ENCODE data around the gene FAM171A2.
"Not testable (repeated sequence)": the region's sequence is repeated elsewhere in the genome, so short reads cannot be mapped to it uniquely, and the experiment has no call there.

The FAM171A2 gene

GRCh38 chr17:44344939-44345453 lies 18.7 kb downstream of the FAM171A2 start, which contains the start of gene GRN:
GRN (plus strand) TSS chr17:44345302; CDS start chr17:44349165, 3,863 bp downstream.
- DNase-seq = peak; percentile 97

GRCh38 chr17:44343510-44344209 lies 20.0 kb downstream of the FAM171A2 start:
- no peak for DNase-seq

- DNase-seq = not testable (repeated sequence)
Observed at GRCh38 chr17:44340553-44340952, 23.1 kb downstream of the FAM171A2 start.

- no peak for DNase-seq
Observed at GRCh38 chr17:44338702-44339101, 25.0 kb downstream of the FAM171A2 start.

GRCh38 chr17:44335968-44336367 lies 27.7 kb downstream of the FAM171A2 start:
- no peak for DNase-seq

GRCh38 chr17:44335564-44335963 lies 28.1 kb downstream of the FAM171A2 start:
- DNase-seq = no peak

- DNase-seq = no peak
Observed at GRCh38 chr17:44334727-44335126, 28.9 kb downstream of the FAM171A2 start.

- DNase-seq = no peak
Observed at GRCh38 chr17:44334315-44334714, 29.3 kb downstream of the FAM171A2 start.

GRCh38 chr17:44333371-44333770 lies 30.3 kb downstream of the FAM171A2 start:
- no peak for DNase-seq

GRCh38 chr17:44331249-44331760 lies 32.3 kb downstream of the FAM171A2 start:
- DNase-seq = peak; percentile 81

- not testable (repeated sequence) for DNase-seq
Observed at GRCh38 chr17:44330263-44330662, 33.4 kb downstream of the FAM171A2 start.

GRCh38 chr17:44329516-44329915 lies 34.1 kb downstream of the FAM171A2 start:
- not testable (repeated sequence) for DNase-seq

GRCh38 chr17:44327715-44328449 lies 35.8 kb downstream of the FAM171A2 start:
- no peak for DNase-seq

GRCh38 chr17:44326861-44327444 lies 36.7 kb downstream of the FAM171A2 start:
- peak; percentile 96 for DNase-seq

GRCh38 chr17:44324571-44325275 lies 38.9 kb downstream of the FAM171A2 start, which contains the start of gene SLC25A39:
SLC25A39 (minus strand) TSS chr17:44324823; CDS start chr17:44323562, 1,261 bp downstream.
- peak; percentile 92 for DNase-seq

GRCh38 chr17:44324092-44324570 lies 39.5 kb downstream of the FAM171A2 start:
- DNase-seq = no peak

- DNase-seq = no peak
Observed at GRCh38 chr17:44323359-44324091, 40.1 kb downstream of the FAM171A2 start.

GRCh38 chr17:44322236-44322895 lies 41.3 kb downstream of the FAM171A2 start:
- no peak for DNase-seq

GRCh38 chr17:44321246-44322120 lies 42.2 kb downstream of the FAM171A2 start:
- DNase-seq = no peak

GRCh38 chr17:44320066-44320465 lies 43.6 kb downstream of the FAM171A2 start:
- no peak for DNase-seq
